Epidermal melanocyte (primary cell): ENCODE data around the gene CHN1.

Source experiments
- DNase-seq: peaks from one replicate; pipeline ENCODE4 v3.0.0; 2011; ENCODE audit warnings: low spot score; ENCODE audit not compliant: insufficient read length

Gene CHN1

DNA sequence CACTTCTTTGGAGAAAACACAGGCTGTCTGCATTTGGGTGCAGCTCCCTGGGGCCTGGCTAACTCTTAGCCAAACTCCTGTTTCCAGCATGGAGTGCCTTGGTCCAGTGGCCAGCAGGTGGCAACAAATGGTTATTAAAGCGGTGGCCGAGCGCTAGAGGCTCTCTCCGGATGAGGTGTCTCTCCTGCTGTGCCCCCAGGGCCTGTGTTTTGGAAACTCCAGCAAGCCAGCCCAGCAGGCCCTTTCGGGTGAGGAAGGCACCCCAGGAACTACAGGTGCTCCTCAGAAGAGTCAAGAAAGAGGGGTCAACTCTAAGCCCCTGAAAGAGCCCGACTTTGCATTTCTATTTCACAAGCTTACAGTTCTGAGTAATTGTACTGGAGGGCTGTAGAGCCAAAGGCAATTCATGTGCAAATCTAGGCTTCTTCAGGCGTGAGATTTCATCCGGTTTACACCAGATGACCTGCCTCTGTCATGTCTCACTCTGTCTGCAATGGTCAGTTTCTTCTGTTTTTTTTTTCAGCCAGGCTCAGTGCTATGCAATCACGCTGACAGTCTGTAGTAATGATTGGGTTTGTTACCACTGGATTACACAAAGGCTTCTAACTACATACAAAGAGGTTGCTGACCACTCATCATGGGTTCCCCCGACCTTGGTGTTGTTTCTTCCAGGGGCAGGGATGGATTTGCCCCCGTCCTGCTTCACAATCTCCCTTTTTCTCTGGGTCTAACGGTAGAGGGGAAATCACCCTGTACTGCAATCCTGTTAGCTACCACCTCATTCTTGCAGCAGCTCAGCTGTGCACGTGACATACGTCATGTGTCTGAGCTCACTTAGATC is 233.3 kb downstream of the CHN1 start:
- peak; percentile 86 for DNase-seq

GRCh38 chr2:174771136-174771535 is 234.0 kb downstream of the CHN1 start:
- DNase-seq = no peak

GRCh38 chr2:174768557-174768956 is 236.6 kb downstream of the CHN1 start:
- DNase-seq = no peak

DNA sequence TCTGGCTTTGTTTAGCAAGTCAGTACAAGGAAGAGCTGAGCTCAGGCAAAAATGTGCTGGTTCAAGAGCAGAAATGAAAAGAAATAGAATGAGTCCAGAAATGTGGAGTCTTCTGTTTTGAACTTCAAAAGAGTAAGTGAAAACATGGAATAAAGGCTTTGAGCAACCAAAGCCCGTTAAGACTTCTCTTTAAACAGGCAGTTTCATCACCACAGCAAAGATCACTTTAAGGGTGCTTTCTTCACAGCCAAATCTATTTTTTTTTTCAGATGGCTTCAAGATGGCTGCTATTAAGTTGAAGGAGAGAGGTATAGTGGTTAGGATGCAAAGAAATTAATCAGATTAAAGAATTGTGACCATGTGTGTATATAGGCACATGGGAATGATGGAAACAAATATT is 238.9 kb downstream of the CHN1 start:
- no peak for DNase-seq

GRCh38 chr2:174765576-174765975 is 239.6 kb downstream of the CHN1 start:
- no peak for DNase-seq

DNA sequence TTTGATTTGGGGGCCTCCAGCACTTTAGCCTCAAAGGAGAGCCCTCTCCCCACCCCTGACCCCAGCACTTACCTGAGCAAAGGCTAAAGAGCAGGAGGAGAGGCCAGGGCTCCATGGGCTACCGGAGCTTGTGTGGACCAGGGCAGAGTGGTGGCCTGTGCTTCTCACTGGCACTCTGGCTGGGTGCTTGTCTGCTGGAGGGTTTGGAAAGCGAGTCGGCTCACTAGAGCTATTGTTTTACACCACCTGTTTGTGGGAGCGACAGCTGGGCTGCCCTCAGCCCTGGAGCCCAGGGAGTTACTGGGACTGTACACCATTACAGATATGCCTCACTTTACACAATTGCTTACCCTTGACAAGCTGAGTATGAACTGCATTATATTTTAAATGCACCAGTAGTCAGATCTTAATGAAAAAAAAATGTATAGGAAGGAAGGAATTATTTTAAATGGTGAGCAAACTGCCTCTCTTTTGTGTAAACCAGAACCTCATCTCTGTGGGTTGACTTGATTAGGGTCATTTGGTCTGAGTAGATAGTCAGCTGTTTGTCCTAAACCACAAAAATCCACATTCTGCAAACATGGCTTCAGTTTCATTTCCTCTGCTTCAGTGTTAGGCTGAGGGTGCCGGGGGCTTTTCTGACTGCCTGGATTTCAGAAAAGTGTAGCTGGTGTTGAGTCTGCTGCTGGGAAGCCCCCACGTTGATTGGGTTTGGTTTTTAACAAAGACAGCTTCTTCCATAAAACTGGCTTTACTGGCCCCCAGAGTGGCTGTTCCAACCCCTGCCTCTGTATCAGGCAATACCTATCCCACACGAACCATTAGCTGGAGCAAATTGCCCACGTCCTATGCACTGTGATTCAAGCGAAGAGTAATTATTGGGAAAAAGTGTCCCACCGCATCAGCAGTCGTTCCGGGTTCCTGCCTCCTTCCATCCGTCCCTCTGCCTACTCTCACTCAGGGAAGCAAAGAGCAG is 240.6 kb downstream of the CHN1 start, which contains the start of gene CHRNA1:
TSS of gene CHRNA1 (minus strand) at position 193 of the 976 bp plus-strand sequence. CDS start at position 115, 78 bp downstream.
- DNase-seq = no peak

GRCh38 chr2:174763780-174764179 is 241.4 kb downstream of the CHN1 start:
- DNase-seq = no peak

DNA sequence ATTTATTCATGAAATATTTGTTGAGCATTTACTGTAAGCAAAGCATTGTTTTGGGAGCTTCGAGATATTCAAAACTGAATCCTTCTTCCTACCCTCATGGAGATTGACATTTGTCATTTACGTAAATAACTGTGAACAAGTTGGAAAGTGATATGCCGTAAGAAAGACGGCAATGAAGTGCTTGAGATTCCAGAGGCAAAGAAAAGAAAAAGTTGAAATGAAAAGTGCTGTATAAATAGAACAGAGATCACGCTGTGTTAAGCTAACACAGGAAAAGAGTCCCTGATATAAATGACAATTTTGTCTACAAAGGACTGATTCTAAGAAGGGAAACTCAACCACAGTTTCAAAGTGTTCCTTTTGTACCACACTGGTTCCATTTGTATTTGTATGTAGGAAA is 242.7 kb downstream of the CHN1 start:
- no peak for DNase-seq

GRCh38 chr2:174761837-174762236 is 243.3 kb downstream of the CHN1 start:
- DNase-seq = no peak

DNA sequence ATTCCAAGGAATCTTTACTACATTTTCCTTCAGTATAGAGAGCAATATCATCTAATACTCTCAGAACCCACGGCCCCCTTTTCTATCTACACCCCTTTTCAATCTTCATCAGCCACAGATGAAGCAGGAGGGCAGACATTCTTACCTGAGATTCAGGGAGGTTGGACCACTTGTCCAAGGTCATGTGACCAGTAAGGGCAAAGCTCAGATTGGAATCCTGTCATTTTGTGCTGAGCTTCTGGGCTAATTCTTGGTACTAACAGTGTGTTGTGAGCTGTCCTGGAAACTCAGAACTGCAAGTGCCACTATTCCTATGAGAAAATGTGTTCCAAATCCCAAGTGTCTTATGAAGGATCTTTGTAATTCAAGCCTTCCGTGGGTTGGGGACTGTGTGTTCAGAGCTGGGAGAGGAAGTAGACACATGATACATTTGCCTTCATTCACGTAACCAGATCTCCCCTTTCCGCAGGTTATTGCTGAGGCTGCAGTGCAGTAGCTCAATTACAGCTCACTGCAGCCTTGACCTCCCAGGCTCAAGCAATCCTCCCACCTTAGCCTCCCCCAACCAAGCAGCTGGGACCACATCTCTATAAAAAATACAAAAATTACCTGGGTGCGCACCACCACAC is 244.2 kb downstream of the CHN1 start:
- no peak for DNase-seq

- DNase-seq = no peak
Observed at GRCh38 chr2:174759381-174760065, 245.7 kb downstream of the CHN1 start.

DNA sequence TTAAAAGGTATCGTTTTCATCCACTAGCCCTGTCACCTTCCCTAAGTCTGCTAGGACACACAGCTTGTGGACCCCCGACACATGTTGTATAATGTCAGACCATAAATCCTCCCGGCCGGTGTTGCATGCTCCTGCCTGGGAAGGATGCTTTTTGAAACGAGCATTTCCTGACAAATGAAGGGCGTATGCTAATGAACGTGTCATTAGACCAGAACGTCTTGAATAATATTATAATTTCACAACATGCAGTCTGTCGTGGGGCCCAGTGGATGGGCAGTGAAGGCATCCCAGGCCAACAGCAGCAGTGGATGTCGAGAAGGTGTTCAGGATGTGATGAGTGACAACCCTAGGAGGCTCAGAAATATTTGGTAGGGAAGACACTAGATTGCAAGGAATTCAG is 248.4 kb downstream of the CHN1 start:
- no peak for DNase-seq

DNA sequence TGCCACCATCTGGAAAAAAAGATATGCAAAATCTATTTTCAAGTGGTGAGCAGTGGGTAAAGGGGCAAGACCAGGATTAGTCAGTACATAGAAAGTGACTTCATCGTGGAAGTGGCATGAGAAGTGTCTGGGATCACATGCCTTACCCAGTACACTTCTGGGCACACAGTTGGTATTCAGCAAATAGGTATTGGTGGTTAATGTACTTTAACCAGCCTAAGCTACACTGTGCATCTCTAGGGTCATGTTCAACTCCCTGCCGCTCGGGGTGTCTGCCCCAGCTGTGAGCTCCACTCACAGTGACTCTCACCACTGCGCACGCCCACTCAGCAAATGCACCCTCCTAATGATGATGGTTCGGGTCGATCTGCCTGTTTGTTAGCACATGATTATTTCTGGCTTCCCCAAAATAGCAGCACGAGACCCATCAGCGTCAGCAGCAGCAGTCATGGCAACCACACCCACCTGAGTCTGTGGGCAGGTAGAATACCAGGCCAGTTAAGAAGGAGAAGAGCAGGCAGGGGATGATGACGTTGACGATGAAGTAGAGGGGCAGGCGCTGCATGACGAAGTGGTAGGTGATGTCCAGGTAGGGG is 252.0 kb downstream of the CHN1 start:
- DNase-seq = no peak

GRCh38 chr2:174752403-174753037 is 252.7 kb downstream of the CHN1 start:
- DNase-seq = no peak

DNA sequence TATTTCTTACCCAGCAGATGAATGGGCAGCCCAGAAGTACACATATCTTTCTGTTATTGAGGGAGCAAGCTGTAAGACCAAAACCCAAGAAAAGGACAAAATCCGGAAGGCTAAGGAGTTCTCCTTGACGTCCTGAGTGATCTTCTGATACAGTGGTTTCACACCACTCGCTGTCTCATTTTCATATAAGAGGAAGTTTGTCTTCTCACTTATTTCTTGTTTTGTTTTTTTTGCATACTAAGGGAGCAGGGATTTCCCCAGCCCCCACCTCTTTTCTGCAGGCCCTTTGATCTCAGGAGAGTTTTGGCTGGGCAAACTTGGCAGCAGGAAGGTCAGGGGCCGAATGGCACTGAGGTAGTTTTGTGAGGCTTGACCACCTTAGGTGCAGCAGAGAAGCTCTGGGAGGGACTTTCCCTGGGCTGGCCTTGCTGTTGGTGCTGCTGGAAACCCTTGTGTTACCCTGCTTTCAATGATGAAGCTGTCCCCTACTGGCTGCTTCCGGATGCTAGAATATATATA is 254.2 kb downstream of the CHN1 start:
- no peak for DNase-seq

- DNase-seq = no peak
Observed at GRCh38 chr2:174749793-174750192, 255.4 kb downstream of the CHN1 start.

- no peak for DNase-seq
Observed at GRCh38 chr2:174748948-174749347, 256.2 kb downstream of the CHN1 start.
